Sigmoid colon (tissue), 4 donors: ENCODE data around the gene MYADML2.

Experiments
- CTCF ChIP-seq, 4 experiments: fragments of 450-650 bp in 3 of 4; fragments of 200-600 bp in 1 of 4; IDR thresholded peaks; one replicate each; pipeline ENCODE4 v1.5.1; 2016 to 2019; ENCODE audit warnings: antibody characterized with exemption in 4 of 4, mild to moderate bottlenecking in 3 of 4, moderate library complexity in 2 of 4
- POLR2A ChIP-seq, 2 donors: fragments of 450-650 bp; IDR thresholded peaks; one replicate each; pipeline ENCODE4 v1.6.1; 2016; ENCODE audit warnings: antibody characterized with exemption in 2 of 2, mild to moderate bottlenecking in 2 of 2, moderate library complexity in 2 of 2
- POLR2AphosphoS5 ChIP-seq, 4 donors: sonication (generic); formaldehyde crosslinking; IDR thresholded peaks; one replicate each; pipeline ENCODE4 v1.6.1; 2017; ENCODE audit warnings: antibody characterized with exemption in 4 of 4

DNA sequence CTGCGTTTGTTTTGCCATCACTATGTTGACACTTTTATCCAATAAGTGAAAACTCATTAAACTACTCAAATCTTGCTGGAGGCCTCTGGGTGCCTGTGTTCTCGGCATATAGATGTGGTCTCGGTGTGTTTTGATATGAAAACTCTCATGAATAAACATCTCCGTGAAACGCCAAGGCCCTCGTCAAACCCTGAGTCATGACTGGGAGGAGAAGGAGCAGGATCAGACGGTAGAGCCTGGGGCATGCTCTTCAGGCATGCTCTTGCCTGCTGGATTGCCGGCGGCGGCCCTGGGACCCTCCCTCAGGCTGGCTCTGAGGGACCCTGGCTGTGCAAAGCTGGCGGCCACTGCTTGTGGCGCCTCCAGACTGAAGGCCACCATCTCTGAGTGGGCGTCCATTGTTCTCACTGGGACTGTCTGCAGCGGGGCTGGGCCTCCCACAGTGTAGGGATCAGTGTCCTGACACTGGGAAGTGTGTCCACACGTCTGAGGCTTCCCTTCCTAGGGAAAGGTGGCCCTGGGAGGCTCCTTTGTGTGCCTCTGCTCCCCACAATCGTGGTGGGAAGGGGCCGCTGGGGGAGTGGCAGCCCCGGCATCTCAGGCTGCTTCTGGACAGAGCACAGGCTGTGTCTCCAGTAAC, 46.7 kb downstream of the MYADML2 start:
- TF ChIP-seq POLR2A (IDR thresholded peaks at IDR 0.05) = no peak
- no peak for TF ChIP-seq CTCF (IDR thresholded peaks at IDR 0.05)
- no peak for TF ChIP-seq POLR2AphosphoS5 (IDR thresholded peaks at IDR 0.05)
